Keratinocyte (primary cell): Measurements from ENCODE around the gene HNRNPAB. TPM values are rescaled to one million over a fixed set of nuclear protein-coding genes. Genes with fewer than 3 reads are reported as not detected.

Source experiments
- DNase-seq: peaks from one replicate; pipeline ENCODE4 v3.0.0-alpha.2; 2011; ENCODE audit warnings: low read depth, missing footprints, low spot score
- FAIRE-seq: peaks from 2 replicates; lab custom pipeline; 2011; peaks lifted over from hg19 to GRCh38; lab: Jason Lieb, UNC
- H2AFZ ChIP-seq: 2 replicates; pipeline ENCODE4 v1.6.0; 2012; ENCODE audit warnings: low read length, control low read depth, inconsistent platforms; ENCODE audit not compliant: control insufficient read depth
- H3K27ac ChIP-seq: 2 replicates; pipeline ENCODE4 v1.5.1; 2011; ENCODE audit warnings: low read length; ENCODE audit not compliant: control insufficient read depth, insufficient read depth
- H3K27me3 ChIP-seq: 3 replicates; pipeline ENCODE4 v1.6.0; 2011; ENCODE audit warnings: low read length; ENCODE audit not compliant: control insufficient read depth, insufficient read depth; ENCODE audit errors: extremely low read depth
- H3K36me3 ChIP-seq, 2 experiments: 2 replicates in 1 of 2; 3 replicates in 1 of 2; pipeline ENCODE4 v1.5.1; 2011; ENCODE audit warnings: low read length in 2 of 2, mild to moderate bottlenecking in 1 of 2; ENCODE audit not compliant: control insufficient read depth in 2 of 2, insufficient read depth in 2 of 2; ENCODE audit errors: extremely low read depth in 1 of 2
- H3K4me1 ChIP-seq: 3 replicates; pipeline ENCODE4 v1.5.1; 2011; ENCODE audit warnings: low read length; ENCODE audit not compliant: control insufficient read depth, insufficient read depth; ENCODE audit errors: extremely low read depth
- H3K4me2 ChIP-seq: 3 replicates; pipeline ENCODE4 v1.6.0; 2011; ENCODE audit warnings: low read depth, low read length; ENCODE audit not compliant: control insufficient read depth, insufficient read depth; ENCODE audit errors: extremely low read depth
- H3K4me3 ChIP-seq, 3 experiments: fragments of 200-600 bp in 1 of 3; sonication (generic) in 1 of 3; 2 replicates in 2 of 3; 3 replicates in 1 of 3; pipeline ENCODE4 v1.5.1; 2011 to 2016; ENCODE audit warnings: low read length in 3 of 3, mild to moderate bottlenecking in 3 of 3, control low read depth in 2 of 3, inconsistent platforms in 1 of 3, low read depth in 1 of 3, mixed read lengths in 1 of 3, mixed run types in 1 of 3, moderate library complexity in 1 of 3; ENCODE audit not compliant: control insufficient read depth in 2 of 3, insufficient read depth in 2 of 3; ENCODE audit errors: extremely low read depth in 1 of 3
- H3K79me2 ChIP-seq: 2 replicates; pipeline ENCODE4 v1.6.0; 2012; ENCODE audit warnings: low read length; ENCODE audit not compliant: control insufficient read depth, insufficient read depth
- H3K9ac ChIP-seq: 3 replicates; pipeline ENCODE4 v1.6.0; 2011; ENCODE audit warnings: low read length; ENCODE audit not compliant: control insufficient read depth, insufficient read depth; ENCODE audit errors: extremely low read depth
- H3K9me1 ChIP-seq: 3 replicates; pipeline ENCODE4 v1.6.0; 2011; ENCODE audit warnings: low read length; ENCODE audit not compliant: control insufficient read depth, insufficient read depth; ENCODE audit errors: extremely low read depth
- H3K9me3 ChIP-seq: 2 replicates; pipeline ENCODE4 v1.5.1; 2012; ENCODE audit warnings: low read depth, low read length; ENCODE audit not compliant: control insufficient read depth
- H4K20me1 ChIP-seq: 3 replicates; pipeline ENCODE4 v1.6.0; 2011; ENCODE audit warnings: low read length; ENCODE audit not compliant: control insufficient read depth, insufficient read depth; ENCODE audit errors: extremely low read depth
- CTCF ChIP-seq, 3 experiments: IDR thresholded peaks in 1 of 3; conservative IDR thresholded peaks in 1 of 3; optimal IDR thresholded peaks in 1 of 3; 2 replicates in 2 of 3; 3 replicates in 1 of 3; pipeline versions ENCODE3 to v1.5.1; 2011; ENCODE audit warnings: low read length in 3 of 3, mild to moderate bottlenecking in 3 of 3, moderate library complexity in 2 of 3, control low read depth in 1 of 3, inconsistent platforms in 1 of 3; ENCODE audit not compliant: insufficient read depth in 2 of 3; ENCODE audit errors: extremely low read depth in 1 of 3
- EZH2 ChIP-seq: IDR thresholded peaks from one replicate; pipeline ENCODE4 v1.6.1; 2012; ENCODE audit warnings: inconsistent platforms, mild to moderate bottlenecking, low read length, moderate library complexity
- dilution Hi-C: fragments of 300-500 bp; cut with MboI; formaldehyde crosslinking; loops from one replicate; pipeline ENCODE4 v1.7.0; 2020; ENCODE audit warnings: low sequenced_read_pairs; ENCODE audit not compliant: extremely low pct_ligation_motif_present
- polyA plus RNA-seq, 5 experiments: library from polyadenylated mRNA; depleted of rRNA in 3 of 5; stranded (reverse) in 3 of 5; stranded (forward) in 1 of 5; unstranded in 1 of 5; fragments of >200 nt; gene quantifications; 1 replicate in 1 of 5; 2 replicates in 3 of 5; 3 replicates in 1 of 5; pipeline versions ENCODE4 v1.2.1 to v1.2.3, GENCODE V29; 2011 to 2012; ENCODE audit warnings: missing spikeins in 2 of 5, low read depth in 1 of 5, low replicate concordance in 1 of 5

The HNRNPAB gene
- polyA plus RNA-seq, 1 donor (not counting 4 experiments of a cell fraction or from before 2014, with no cell fraction given), result 161 TPM

GRCh38 chr5:178245389-178245788 is 41.1 kb downstream of the HNRNPAB start:
- no peaks in the 10 kb centered on the region for H3K36me3 ChIP-seq
- dilution Hi-C loops, result no loop called here
- H3K27me3 ChIP-seq, result peaks cover 7% of the 10 kb centered on the region
- peaks cover 2% of the 10 kb centered on the region for H4K20me1 ChIP-seq
- no peak overlapping the region for H2AFZ ChIP-seq
- H3K4me3 ChIP-seq, result no peak overlapping the region
- H3K9ac ChIP-seq, result no peak overlapping the region
- H3K79me2 ChIP-seq, result no peaks in the 10 kb centered on the region
- DNase-seq, result no peak
- no peak overlapping the region for H3K27ac ChIP-seq
- H3K4me2 ChIP-seq, result no peak overlapping the region
- TF ChIP-seq EZH2 (no peak), CTCF (optimal IDR thresholded peaks at IDR 0.05 in 1 of 3, IDR thresholded peaks at IDR 0.05 in 1 of 3, conservative IDR thresholded peaks at IDR 0.05 in 1 of 3; ENCODE audit: extremely low read depth in 1 of 3, insufficient read depth in 2 of 3, low read length in 3 of 3) (no peak)
- no peak for FAIRE-seq
- no peaks in the 10 kb centered on the region for H3K9me1 ChIP-seq
- peaks cover 4% of the 10 kb centered on the region for H3K4me1 ChIP-seq
- H3K9me3 ChIP-seq, result no peaks in the 10 kb centered on the region

GRCh38 chr5:178246624-178247279 is 42.4 kb downstream of the HNRNPAB start:
- dilution Hi-C loops, result no loop called here
- TF ChIP-seq CTCF (optimal IDR thresholded peaks at IDR 0.05 in 1 of 3, IDR thresholded peaks at IDR 0.05 in 1 of 3, conservative IDR thresholded peaks at IDR 0.05 in 1 of 3; ENCODE audit: extremely low read depth in 1 of 3, insufficient read depth in 2 of 3, low read length in 3 of 3), result no peak
- TF ChIP-seq EZH2, result no peak
- Histone ChIP-seq H3K9me1 (no peaks in the 10 kb centered on the region), H3K4me2 (no peak overlapping the region), H3K9me3 (no peaks in the 10 kb centered on the region), H3K4me3 (no peak overlapping the region), H3K27me3 (peaks cover 7% of the 10 kb centered on the region), H3K36me3 (no peaks in the 10 kb centered on the region), H4K20me1 (peaks cover 2% of the 10 kb centered on the region), H3K27ac (no peak overlapping the region), H2AFZ (no peak overlapping the region), H3K4me1 (peaks cover 4% of the 10 kb centered on the region), H3K79me2 (no peaks in the 10 kb centered on the region), H3K9ac (no peak overlapping the region)
- FAIRE-seq (no peak), DNase-seq (no peak)
